Parathyroid adenoma (tissue), 2 donors: ENCODE measurements around the gene PELO.

ENCODE experiments used
- H2AFZ ChIP-seq: fragments of 300-600 bp; sonication (generic); one replicate; pipeline ENCODE4 v1.7.0; 2017; ENCODE audit warnings: antibody characterized with exemption, mild to moderate bottlenecking
- H3K27ac ChIP-seq: fragments of 300-600 bp; sonication (generic); one replicate; pipeline ENCODE4 v1.7.0; 2017
- H3K27me3 ChIP-seq: fragments of 300-600 bp; sonication (generic); one replicate; pipeline ENCODE4 v1.7.0; 2017; ENCODE audit warnings: low read length; ENCODE audit not compliant: control insufficient read depth, insufficient read depth
- H3K36me3 ChIP-seq: fragments of 300-600 bp; sonication (generic); one replicate; pipeline ENCODE4 v1.7.0; 2017; ENCODE audit warnings: low read length; ENCODE audit not compliant: control insufficient read depth, insufficient read depth
- H3K4me1 ChIP-seq: fragments of 300-600 bp; sonication (generic); one replicate; pipeline ENCODE4 v1.7.0; 2017; ENCODE audit warnings: control low read depth
- H3K4me2 ChIP-seq: fragments of 300-600 bp; sonication (generic); one replicate; pipeline ENCODE4 v1.7.0; 2017; ENCODE audit warnings: low read length
- H3K4me3 ChIP-seq: fragments of 300-600 bp; sonication (generic); one replicate; pipeline ENCODE4 v1.7.0; 2017; ENCODE audit warnings: low read depth, low read length
- H3K79me2 ChIP-seq: fragments of 300-600 bp; sonication (generic); one replicate; pipeline ENCODE4 v1.7.0; 2017; ENCODE audit warnings: control low read depth
- H3K9ac ChIP-seq: fragments of 300-600 bp; sonication (generic); one replicate; pipeline ENCODE4 v1.7.0; 2017; ENCODE audit warnings: mild to moderate bottlenecking
- H3K9me3 ChIP-seq: fragments of 300-600 bp; sonication (generic); one replicate; pipeline ENCODE4 v1.7.0; 2017; ENCODE audit warnings: low read length; ENCODE audit not compliant: control insufficient read depth
- CTCF ChIP-seq: fragments of 300-600 bp; sonication (generic); IDR thresholded peaks from one replicate; pipeline ENCODE4 v1.7.0; 2017; ENCODE audit warnings: antibody characterized with exemption, mild to moderate bottlenecking
- donor health status: primary hyperparathyroidism.

Gene PELO

GRCh38 chr5:52759331-52759730, 28.4 kb upstream of the PELO start:
- TF ChIP-seq CTCF: no peak
- no peak overlapping the region for H3K4me2 ChIP-seq
- H3K36me3 ChIP-seq: no peaks in the 10 kb centered on the region
- no peak overlapping the region for H3K27ac ChIP-seq
- no peaks in the 10 kb centered on the region for H3K27me3 ChIP-seq
- peaks cover 14% of the 10 kb centered on the region for H3K4me1 ChIP-seq
- no peak overlapping the region for H3K9ac ChIP-seq
- no peak overlapping the region for H3K4me3 ChIP-seq
- no peak overlapping the region for H2AFZ ChIP-seq
- H3K79me2 ChIP-seq: no peaks in the 10 kb centered on the region
- H3K9me3 ChIP-seq: no peaks in the 10 kb centered on the region

DNA sequence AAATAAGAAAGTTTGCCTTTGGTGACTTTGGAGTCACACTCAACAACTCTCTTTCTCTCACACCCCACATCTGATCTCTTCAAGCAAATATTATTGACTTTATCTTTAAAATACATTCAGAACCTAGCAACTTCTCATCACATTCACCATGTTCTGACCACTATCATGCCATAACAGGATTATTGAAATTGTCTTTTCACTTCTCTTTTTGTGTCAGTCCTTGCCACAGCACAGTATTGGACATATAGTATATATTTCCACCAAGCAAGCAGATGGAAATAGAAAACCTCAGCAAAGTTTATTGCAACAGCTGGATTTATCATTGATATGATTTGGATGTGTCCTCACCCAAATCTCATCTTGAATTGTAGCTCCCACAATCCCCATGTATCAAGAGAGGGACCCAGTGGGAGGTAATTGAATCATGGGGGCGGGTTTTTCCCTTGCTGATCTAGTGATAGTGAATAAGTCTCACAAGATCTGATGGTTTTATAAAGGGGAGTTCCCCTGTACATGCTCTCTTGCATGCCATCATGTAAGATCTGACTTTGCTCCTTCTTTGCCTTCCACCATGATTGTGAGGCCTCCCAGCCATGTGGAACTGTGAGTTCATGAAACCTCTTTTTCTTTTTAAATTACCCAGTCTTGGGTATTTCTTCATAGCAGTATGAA, 26.9 kb upstream of the PELO start:
- no peak overlapping the region for H3K27ac ChIP-seq
- peaks cover 14% of the 10 kb centered on the region for H3K4me1 ChIP-seq
- H3K4me2 ChIP-seq: no peak overlapping the region
- no peaks in the 10 kb centered on the region for H3K27me3 ChIP-seq
- no peaks in the 10 kb centered on the region for H3K9me3 ChIP-seq
- TF ChIP-seq CTCF: no peak
- peak overlapping the region; percentile 6 for H2AFZ ChIP-seq
- no peak overlapping the region for H3K4me3 ChIP-seq
- no peak overlapping the region for H3K9ac ChIP-seq
- H3K36me3 ChIP-seq: no peaks in the 10 kb centered on the region
- no peaks in the 10 kb centered on the region for H3K79me2 ChIP-seq

GRCh38 chr5:52767217-52767743, 20.4 kb upstream of the PELO start:
- Histone ChIP-seq H3K36me3 (no peaks in the 10 kb centered on the region), H3K9me3 (no peaks in the 10 kb centered on the region), H3K9ac (no peak overlapping the region), H3K27ac (no peak overlapping the region), H3K4me2 (no peak overlapping the region), H2AFZ (no peak overlapping the region), H3K27me3 (no peaks in the 10 kb centered on the region), H3K79me2 (no peaks in the 10 kb centered on the region), H3K4me3 (no peak overlapping the region), H3K4me1 (peaks cover 10% of the 10 kb centered on the region)
- no peak for TF ChIP-seq CTCF

- H3K4me1 ChIP-seq: peaks cover 10% of the 10 kb centered on the region
- H3K9me3 ChIP-seq: no peaks in the 10 kb centered on the region
- H3K27ac ChIP-seq: no peak overlapping the region
- no peak for TF ChIP-seq CTCF
- H3K27me3 ChIP-seq: no peaks in the 10 kb centered on the region
- no peak overlapping the region for H3K9ac ChIP-seq
- no peaks in the 10 kb centered on the region for H3K36me3 ChIP-seq
- H3K79me2 ChIP-seq: no peaks in the 10 kb centered on the region
- H3K4me3 ChIP-seq: no peak overlapping the region
- H2AFZ ChIP-seq: no peak overlapping the region
- no peak overlapping the region for H3K4me2 ChIP-seq
Measured at GRCh38 chr5:52767766-52768480, 19.8 kb upstream of the PELO start.
